HG02884 (cell line): Measurements from ENCODE around the gene TAOK3.
"Not testable (repeated sequence)": the region's sequence is repeated elsewhere in the genome, so short reads cannot be mapped to it uniquely, and the experiment has no call there.

ENCODE experiments used
- ATAC-seq: cut with Tn5 transposase; IDR thresholded peaks from one replicate; pipeline ENCODE4 v1.9.1; 2021; ENCODE audit warnings: mild to moderate bottlenecking, moderate library complexity; ENCODE audit not compliant: unreplicated experiment

Gene TAOK3

DNA sequence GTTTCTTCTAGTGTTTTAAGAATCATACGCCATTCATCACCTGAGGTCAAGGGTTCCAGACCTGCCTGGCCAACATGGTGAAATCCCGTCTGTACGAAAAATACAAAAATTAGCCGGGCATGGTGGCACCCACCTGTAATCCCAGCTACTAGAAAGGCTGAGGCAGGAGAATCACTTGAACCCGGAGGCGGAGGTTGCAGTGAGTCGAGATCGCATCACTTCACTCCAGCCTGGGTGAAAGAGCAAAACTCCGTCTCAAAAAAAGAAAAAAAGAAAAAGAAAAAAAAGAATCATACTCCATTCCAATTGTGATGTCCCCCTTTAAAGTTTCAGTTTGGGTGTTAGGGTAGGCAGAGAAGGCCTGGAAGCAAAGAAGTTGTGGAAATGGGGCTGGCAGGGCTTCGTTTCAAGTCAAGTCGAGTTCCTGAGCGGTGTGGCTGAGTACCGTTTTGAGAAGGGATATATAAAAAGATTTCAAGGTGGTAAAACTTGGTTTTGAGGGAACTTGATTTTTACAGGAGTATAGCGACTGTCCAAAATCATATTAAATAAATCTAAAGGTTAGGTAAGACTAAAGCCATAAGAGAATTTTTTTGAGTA lies 1.5 kb upstream of the TAOK3 start:
- ATAC-seq, result no peak

DNA sequence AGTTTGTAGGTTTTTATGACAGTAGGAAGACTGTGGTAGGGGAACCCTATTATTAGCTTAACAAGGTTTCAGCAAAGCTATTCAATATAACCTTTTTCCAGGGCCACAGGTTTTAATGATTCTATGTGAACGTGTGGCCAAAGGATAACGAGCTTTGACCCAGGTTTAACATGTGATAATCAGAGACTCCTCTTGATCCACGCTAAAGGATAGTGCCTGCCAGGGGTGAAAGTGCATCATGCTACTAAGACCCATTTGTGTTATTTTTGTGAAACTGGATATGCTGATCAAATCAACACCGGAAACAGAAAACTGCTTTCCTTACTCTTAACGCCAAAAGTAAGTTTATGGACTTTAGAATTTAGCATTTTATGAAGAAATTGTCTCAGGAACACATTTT lies 909 bp upstream of the TAOK3 start:
- ATAC-seq, result no peak

DNA sequence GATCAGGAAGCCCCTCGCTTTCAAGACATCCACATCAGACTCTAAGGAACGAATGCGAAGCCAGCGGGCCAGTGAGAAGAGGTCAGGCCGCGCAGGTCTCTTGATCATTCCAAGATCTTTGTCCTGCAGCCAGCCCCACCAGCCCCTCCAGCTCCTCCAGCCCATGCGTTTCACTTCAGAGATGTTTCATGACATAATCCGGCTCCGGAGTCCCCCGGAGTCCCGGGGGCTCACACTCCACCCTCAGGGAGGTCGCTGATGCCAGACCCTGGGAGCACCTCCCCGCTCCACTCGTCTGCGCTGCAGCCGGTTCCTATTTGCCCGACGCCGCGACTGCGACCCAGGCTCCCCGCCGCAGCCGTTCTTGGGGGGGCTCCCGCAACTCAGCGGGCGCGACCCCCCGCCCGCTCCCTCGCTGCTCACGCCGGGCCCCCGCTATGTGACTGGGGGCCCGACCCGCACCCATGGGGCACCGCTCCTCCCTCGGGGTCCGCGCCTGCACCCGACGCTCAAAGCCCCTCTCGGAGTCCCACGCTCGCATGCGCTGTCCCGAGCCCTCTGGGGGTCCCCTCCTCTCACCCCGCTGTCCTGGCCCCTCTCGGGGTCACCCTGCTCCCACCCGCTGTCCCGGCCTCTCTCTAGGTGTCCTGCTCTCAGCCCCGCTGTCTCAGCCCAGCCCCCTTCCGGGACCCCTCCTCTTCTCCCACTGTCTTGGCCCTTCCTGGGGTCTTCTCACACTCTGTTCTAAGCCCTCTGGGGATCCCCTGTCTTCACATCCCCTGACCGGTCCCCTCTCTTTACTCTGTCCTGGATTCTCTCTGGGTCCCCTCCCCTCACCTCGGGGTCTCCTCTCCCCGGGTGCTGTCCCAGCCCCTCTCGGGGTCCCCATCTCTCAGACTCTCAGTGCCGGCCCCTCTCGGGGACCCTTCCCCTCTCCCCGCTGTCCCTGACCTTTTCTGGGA lies 1.1 kb downstream of the TAOK3 start:
- ATAC-seq, result no peak

DNA sequence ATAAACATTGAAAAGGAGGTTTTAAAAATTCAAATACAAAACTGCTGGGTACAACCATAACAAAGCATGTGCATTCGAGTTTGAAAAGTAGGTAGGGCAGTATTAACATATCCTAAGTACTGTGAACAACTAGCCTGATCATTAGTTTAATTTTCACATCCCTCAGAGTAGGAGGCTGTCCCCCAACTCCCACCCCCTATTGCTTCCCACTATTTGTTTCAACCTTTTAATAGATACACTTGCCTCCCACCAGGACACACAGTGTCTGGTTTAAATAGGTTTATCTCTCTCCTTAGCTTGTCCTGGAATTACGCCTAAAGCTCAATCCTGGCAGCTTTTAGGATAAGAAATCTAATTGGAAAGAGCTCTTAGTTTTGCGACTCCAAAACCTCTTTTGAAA lies 2.1 kb downstream of the TAOK3 start:
- ATAC-seq, result no peak

DNA sequence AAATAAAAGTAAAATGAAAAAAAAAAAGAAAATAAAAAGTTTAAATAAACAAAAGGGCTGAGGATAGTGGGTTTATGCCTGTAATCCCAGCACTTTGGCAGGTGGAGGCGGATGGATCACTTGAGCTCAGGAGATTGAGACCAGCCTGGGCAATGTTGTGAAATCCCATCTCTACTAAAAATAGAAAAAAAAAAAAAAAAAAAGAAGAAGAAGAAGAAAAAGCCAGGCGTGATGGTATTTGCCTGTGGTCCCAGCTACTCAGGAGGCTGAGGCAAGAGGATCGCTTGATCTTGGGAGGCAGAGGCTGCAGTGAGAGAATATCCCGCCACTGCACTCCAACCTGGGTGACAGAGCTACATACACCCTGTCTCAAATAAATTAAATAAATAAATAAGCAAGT lies 3.9 kb downstream of the TAOK3 start:
- ATAC-seq, result no peak

DNA sequence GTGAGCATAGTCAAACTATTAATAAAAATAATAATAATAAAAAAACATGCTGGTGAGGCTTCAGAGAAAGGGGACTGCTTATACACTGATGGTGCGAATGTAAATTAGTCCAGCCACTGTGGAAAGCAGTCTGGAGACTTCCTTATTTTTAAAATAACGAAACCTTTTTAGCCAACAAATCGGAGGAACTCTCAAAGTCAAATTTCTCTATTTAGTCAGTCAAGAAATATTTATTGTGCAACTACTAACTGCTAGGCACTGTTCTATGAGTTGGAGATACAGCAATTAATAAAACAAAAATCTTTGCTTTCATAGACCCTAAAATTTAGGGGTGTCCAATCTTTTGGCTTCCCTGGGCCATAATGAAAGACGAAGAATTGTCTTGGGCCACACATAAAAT lies 10.8 kb downstream of the TAOK3 start:
- ATAC-seq, result no peak

DNA sequence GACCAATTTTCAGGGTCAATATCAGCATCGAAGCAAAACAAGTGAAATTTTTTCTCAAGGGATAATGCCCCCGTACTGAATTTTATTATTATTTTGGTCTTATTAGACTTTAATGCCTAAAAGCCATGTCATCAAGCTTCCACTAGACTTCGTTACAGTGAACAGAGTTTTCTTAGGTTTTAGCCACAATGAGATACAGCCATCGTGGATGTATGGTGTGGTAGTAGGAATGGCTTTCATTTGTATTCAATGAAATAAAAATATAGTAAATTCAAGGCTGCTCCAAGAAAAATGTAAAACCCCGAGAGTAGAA lies 11.7 kb downstream of the TAOK3 start:
- no peak for ATAC-seq

DNA sequence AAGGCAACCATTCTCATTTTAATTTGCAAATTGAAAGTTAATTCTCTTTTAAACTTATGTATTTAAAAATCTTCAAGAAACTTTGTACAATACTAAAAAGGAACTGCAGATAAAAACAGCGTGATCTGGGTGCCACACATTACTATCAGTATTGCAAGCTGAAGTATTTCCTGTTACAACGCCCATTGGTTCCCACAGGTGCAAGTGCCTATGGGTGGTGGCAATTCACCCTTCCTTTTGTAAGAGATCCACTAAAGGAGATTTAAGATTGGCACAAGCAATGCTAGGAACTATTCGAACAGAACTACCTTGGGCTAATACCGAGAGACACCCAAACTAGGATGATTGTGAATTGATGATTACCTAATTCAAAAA lies 13.2 kb downstream of the TAOK3 start:
- no peak for ATAC-seq

DNA sequence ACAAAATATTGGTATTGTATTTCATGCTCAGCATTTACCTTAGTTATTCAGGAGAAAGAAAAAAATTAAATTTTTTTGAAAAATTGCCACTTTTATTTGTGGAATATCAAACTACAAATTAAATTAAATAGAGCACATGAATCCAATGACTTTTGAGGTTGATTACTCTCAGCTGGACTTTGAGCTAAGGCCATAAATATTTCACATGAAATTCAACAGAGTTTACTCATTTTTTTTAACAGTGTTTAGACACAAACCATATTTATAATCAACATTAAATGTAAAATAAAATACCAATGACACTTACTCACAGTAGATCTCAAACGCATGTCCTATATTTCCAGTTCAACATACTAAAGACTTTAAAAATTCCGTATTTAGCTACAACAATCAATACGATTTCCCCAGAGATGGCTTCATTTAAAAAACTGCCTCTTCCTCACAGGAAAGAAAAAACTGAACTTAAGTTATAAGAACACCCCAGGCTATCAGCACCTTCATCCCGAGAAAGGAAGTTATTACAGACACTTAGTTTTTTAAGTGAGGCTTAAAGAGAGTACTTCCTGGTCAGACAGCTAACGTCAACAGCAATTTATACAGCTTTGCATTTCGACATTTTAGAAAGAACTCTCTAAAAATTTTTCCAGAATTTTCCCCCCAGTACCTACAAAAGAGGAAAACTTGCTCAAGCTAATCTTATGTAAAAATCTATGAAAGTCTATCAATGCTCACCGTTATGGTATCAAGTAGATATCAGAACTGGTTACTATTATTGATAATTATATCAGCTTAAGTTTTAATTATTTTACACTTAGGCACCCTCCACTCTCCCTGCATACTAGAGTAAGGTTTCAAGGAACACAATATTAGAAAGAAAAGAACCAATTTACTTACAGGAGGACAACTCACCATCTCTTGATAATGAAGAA lies 13.8 kb downstream of the TAOK3 start:
- ATAC-seq, result no peak

DNA sequence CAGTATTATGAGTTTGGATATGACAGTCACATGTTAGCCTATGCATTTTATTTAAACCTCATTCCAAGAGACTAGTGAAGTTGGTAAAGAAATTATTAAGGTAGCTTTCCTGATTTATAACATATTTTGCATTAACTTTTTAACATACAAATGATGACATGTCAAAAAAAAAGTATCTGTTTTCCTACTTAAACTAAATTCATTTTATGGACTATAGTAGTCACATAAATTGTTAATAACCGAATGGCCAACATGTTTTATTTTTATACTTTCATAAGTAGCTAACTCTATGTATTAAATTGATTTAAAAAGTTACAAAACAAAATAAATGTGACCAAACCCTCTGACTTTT lies 14.7 kb downstream of the TAOK3 start:
- no peak for ATAC-seq

DNA sequence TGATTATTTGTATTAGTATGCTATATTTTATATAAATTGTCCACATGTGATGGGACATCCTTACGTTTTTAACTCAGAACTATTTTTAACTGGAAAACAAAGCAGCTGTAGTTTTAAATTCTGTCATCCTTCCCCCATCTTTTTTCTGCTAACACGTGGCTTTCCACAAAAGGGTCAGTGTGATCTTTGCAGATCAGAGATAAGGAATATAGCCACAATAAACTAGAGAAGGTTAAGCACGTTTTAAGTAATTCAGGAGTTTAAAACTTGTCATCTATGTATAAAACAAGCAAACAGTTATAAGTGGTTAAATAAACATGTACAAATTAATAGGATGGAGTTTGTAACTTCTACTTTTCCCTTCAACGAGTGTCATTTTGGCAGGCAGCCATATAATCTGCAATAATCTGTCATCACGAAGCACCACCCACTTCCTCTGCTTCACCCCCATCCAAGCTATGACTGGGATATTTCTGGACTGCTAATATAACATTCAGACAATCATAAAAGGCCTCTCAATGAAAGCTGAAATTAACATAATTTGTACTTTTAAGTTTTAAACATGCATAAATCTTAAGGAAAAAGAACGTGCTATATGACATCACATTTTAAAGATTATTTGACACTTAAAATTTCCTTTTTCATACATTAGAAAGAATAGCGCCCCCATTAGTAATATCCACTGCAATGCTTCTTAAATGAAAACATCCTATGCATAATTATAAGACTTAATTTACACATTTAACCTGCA lies 15.3 kb downstream of the TAOK3 start:
- no peak for ATAC-seq

DNA sequence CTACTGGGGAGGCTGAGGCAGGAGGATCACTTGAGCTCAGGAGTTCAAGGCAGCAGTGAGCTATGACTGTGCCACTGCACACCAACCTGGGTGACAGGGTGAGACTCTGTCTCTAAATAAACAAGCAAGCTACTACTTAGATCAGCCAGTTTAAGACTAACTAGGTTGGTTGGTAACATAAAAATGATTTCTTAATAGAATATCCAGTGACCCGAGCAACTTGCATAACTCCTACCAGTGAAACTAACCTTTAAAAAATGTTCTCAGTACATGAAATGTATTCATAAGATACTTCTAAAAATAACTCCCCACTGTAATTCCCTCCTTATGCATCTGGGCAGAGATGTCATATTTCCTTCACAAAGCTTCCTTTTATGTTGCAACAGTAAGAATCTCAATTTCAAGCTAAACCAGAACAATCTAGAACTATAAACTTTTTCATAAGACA lies 15.9 kb downstream of the TAOK3 start:
- no peak for ATAC-seq

DNA sequence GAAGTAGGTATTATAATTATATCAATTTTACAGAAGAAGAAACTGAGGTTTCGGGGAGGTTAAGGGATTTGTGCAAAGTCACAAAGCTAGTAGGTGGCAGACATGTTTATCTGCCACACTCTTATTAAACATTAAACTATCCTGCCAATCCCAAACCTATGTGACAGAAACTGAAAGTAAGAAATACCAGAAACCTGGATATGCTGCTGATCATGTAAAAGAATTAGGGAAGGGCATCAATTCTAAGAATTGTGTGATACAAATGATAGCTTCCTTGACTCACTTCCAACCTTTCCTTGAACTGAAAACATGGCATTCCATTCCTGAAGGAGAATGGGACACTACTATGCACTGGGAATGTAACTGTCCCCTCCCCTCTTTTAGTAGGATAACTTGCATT lies 16.9 kb downstream of the TAOK3 start:
- no peak for ATAC-seq

DNA sequence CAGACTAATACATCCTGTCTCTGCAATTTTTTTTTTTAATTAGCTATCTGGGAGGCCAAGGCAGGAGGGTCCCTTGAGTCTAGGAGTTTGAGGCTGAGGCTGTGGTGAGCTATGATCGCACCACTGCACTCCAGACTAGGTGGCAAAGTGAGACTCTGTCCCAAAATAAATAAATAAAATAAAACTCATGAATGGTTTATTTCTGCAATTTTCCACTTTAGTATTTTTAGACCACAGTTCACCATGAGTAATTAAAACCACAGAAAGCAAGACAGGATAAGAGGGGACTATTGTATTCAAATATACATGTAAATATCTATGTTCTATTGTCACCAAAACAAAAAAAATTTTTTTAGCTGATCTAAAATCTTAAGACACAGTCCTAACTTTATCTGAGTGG lies 17.8 kb downstream of the TAOK3 start:
- no peak for ATAC-seq

DNA sequence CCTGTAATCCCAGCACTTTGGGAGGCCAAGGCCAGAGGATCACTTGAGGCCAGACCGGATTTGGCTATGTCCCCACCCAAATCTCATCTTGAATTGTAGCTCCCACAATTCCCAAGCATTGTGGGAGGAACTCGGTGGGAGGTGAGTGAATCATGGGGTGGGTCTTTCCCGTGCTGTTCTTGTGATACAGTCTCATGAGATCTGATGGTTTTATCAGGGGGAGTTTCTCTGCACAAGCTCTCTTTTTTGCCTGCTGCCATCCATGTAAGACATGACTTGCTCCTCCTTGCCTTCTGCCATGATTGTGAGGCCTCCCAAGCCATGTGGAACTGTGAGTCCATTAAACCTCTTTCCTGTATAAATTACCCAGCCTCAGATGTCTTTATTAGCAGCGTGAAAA lies 18.2 kb downstream of the TAOK3 start:
- ATAC-seq, result not testable (repeated sequence)

DNA sequence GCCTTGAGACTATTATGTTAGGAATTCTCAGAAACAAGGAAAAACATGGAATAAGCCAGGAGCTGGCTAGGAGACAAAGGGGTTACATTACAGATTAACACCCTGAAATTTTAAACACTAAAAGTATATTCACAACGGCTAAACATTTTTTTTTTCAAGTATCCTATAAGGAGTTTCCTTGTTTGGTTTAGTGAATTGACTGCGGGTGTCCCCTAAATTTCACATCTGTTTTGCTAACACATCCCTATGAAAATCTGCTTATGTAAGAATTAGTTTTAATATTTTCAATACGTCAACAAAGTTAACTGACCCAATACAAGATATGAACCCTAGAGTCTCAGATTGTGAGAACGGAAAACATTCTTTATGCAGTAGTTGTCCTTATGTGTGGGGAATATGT lies 19.0 kb downstream of the TAOK3 start:
- no peak for ATAC-seq

DNA sequence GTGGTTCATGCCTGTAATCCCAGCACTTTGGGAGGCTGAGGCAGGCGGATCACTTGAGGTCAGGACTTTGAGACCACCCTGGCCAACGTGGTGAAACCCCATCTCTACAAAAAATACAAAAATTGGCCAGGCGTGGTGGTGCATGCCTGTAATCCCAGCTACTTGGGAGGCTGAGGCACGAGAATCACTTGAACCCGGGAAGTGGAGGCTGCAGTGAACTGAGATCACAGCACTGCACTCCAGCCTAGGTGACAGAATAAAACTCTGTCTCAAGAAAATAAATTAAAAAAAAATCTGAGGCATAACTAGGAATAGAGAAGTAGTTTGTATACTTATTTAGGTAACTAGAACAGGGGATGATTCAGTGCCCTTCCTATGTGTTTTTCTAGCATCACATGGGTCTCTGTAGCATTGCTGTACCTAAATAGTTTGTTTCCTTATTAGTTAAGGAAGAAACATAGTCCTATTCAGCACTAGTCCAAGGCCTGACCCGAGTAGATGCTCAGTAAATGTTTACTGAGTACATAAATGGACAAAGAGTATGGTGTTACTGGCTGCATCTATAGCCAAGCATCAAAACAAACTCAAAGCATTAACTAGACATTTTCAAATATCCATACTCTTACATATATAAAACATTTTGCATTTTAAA lies 21.7 kb downstream of the TAOK3 start:
- ATAC-seq, result no peak

DNA sequence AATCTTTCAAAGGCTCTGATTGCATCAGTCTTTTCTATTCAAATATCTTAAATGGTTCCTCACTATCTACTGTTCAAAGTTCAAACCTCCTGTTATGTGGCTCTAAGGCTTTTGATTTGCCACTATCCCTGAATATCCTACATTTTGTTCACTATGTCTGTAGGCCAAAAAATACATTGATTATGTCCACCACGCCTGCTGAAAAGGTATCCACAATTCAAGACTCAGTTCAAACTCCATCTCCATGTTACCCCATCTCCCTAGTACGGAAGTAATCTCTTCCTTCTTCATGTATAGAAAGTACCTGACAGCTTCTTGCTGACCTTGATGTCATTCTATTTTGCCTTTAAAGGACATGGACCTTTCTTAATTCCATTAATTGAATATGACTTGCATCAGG lies 24.8 kb downstream of the TAOK3 start:
- no peak for ATAC-seq

DNA sequence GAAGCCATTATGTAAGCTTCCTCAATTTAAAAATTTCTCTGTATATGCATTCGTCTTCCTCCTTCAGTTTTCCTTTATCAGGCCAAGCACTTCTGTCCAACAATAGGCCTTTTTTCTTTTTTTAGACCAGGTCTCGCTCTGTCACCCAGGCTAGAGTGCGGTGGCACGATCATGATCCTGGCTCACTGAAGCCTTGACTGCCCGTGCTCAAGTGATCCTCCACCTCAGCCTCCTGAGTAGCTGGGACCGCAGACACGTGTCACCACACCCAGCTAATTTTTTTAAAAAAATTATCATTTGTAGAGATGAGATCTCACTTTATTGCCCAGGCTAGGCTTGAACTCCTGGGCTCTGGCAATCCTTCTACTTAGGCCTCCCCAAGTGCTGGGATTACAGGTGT lies 25.8 kb downstream of the TAOK3 start:
- peak; percentile 69 for ATAC-seq

DNA sequence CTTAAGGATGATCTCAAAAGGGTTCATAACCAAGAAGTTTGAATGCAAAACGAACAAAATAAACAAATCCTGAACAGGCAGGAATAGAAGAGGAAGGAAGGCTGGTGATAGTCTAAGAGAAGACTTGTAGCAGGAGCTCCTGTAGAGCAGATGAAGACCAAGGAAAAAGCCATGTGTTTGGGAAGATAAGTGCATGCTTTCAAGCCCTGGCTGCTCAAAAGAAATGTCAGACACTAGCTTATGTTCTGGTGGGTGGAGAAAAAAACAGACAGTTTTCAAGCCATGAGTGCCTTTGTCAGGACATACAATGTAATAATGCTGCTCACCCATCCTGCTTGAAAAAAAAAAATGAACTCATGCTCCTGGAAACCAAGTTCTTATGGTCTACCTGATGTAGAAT lies 27.4 kb downstream of the TAOK3 start:
- ATAC-seq, result no peak
